ENCODE data around the gene ALG14.
A peak's percentile ranks its signal among the peaks of the same experiment; 100 is the strongest.

Gene ALG14

GRCh38 chr1:95072532-95073419, at the start of gene ALG14:
Gene ALG14, minus strand, starts transcription at chr1:95072951. Its CDS starts 53 bp downstream, at chr1:95072898.
- peaks cover 32 to 38% of the 10 kb centered on the region in 2 donors for H3K4me1 ChIP-seq (ENCODE audit: control insufficient read depth in 2 of 2, insufficient read depth in 2 of 2, low read length in 2 of 2)
- H3K36me3 ChIP-seq (ENCODE audit: control insufficient read depth in 2 of 2, insufficient read depth in 2 of 2, low read length in 2 of 2), result no peaks in the 10 kb centered on the region
- no peaks in the 10 kb centered on the region for H3K9me3 ChIP-seq (ENCODE audit: control insufficient read depth in 2 of 2, low read length in 2 of 2)
- peak within 1 kb of the TSS; percentile 96 to 98 for H3K4me3 ChIP-seq (ENCODE audit: low read length in 2 of 2)
- H3K27ac ChIP-seq (ENCODE audit: low read depth in 2 of 2, low read length in 2 of 2), result peak within 1 kb of the TSS; percentile 90 to 94
- no peaks in the 10 kb centered on the region for H3K27me3 ChIP-seq (ENCODE audit: control insufficient read depth in 2 of 2, insufficient read depth in 2 of 2, low read length in 2 of 2)
- peak within 1 kb of the TSS; percentile 78 to 97 for H3K9ac ChIP-seq (ENCODE audit: low read depth in 1 of 2, low read length in 2 of 2)

GRCh38 chr1:95122151-95122697, 49.5 kb upstream of the ALG14 start:
- Histone ChIP-seq H3K27ac (ENCODE audit: low read depth in 2 of 2, low read length in 2 of 2) (peak overlapping the region in 1 of 2 donors; percentile 32), H3K9ac (ENCODE audit: low read depth in 1 of 2, low read length in 2 of 2) (no peak overlapping the region), H3K4me1 (ENCODE audit: control insufficient read depth in 2 of 2, insufficient read depth in 2 of 2, low read length in 2 of 2) (peaks cover 5 to 10% of the 10 kb centered on the region in 2 donors), H3K36me3 (ENCODE audit: control insufficient read depth in 2 of 2, insufficient read depth in 2 of 2, low read length in 2 of 2) (no peaks in the 10 kb centered on the region), H3K9me3 (ENCODE audit: control insufficient read depth in 2 of 2, low read length in 2 of 2) (no peaks in the 10 kb centered on the region), H3K27me3 (ENCODE audit: control insufficient read depth in 2 of 2, insufficient read depth in 2 of 2, low read length in 2 of 2) (no peaks in the 10 kb centered on the region), H3K4me3 (ENCODE audit: low read length in 2 of 2) (no peak overlapping the region)

GRCh38 chr1:95119273-95119672, 46.5 kb upstream of the ALG14 start:
- H3K4me3 ChIP-seq (ENCODE audit: low read length in 2 of 2), result peak overlapping the region in 1 of 2 donors; percentile 86
- no peak overlapping the region for H3K27ac ChIP-seq (ENCODE audit: low read depth in 2 of 2, low read length in 2 of 2)
- no peak overlapping the region for H3K9ac ChIP-seq (ENCODE audit: low read depth in 1 of 2, low read length in 2 of 2)
- no peaks in the 10 kb centered on the region for H3K9me3 ChIP-seq (ENCODE audit: control insufficient read depth in 2 of 2, low read length in 2 of 2)
- peaks cover 9 to 12% of the 10 kb centered on the region in 2 donors for H3K4me1 ChIP-seq (ENCODE audit: control insufficient read depth in 2 of 2, insufficient read depth in 2 of 2, low read length in 2 of 2)
- peaks cover 0 to 2% of the 10 kb centered on the region in 2 donors for H3K27me3 ChIP-seq (ENCODE audit: control insufficient read depth in 2 of 2, insufficient read depth in 2 of 2, low read length in 2 of 2)
- H3K36me3 ChIP-seq (ENCODE audit: control insufficient read depth in 2 of 2, insufficient read depth in 2 of 2, low read length in 2 of 2), result no peaks in the 10 kb centered on the region

- H3K4me1 ChIP-seq (ENCODE audit: control insufficient read depth in 2 of 2, insufficient read depth in 2 of 2, low read length in 2 of 2), result peaks cover 9 to 12% of the 10 kb centered on the region in 2 donors
- H3K36me3 ChIP-seq (ENCODE audit: control insufficient read depth in 2 of 2, insufficient read depth in 2 of 2, low read length in 2 of 2), result no peaks in the 10 kb centered on the region
- H3K27me3 ChIP-seq (ENCODE audit: control insufficient read depth in 2 of 2, insufficient read depth in 2 of 2, low read length in 2 of 2), result peaks cover 0 to 2% of the 10 kb centered on the region in 2 donors
- H3K9ac ChIP-seq (ENCODE audit: low read depth in 1 of 2, low read length in 2 of 2), result no peak overlapping the region
- no peaks in the 10 kb centered on the region for H3K9me3 ChIP-seq (ENCODE audit: control insufficient read depth in 2 of 2, low read length in 2 of 2)
- peak overlapping the region; percentile 78 to 86 for H3K4me3 ChIP-seq (ENCODE audit: low read length in 2 of 2)
- no peak overlapping the region for H3K27ac ChIP-seq (ENCODE audit: low read depth in 2 of 2, low read length in 2 of 2)
Measured at GRCh38 chr1:95118710-95119109, 46.0 kb upstream of the ALG14 start.

- peaks cover 0 to 2% of the 10 kb centered on the region in 2 donors for H3K27me3 ChIP-seq (ENCODE audit: control insufficient read depth in 2 of 2, insufficient read depth in 2 of 2, low read length in 2 of 2)
- H3K9me3 ChIP-seq (ENCODE audit: control insufficient read depth in 2 of 2, low read length in 2 of 2), result no peaks in the 10 kb centered on the region
- H3K9ac ChIP-seq (ENCODE audit: low read depth in 1 of 2, low read length in 2 of 2), result peak overlapping the region; percentile 72 to 84
- peak overlapping the region; percentile 78 to 86 for H3K4me3 ChIP-seq (ENCODE audit: low read length in 2 of 2)
- peak overlapping the region in 1 of 2 donors; percentile 79 for H3K27ac ChIP-seq (ENCODE audit: low read depth in 2 of 2, low read length in 2 of 2)
- H3K36me3 ChIP-seq (ENCODE audit: control insufficient read depth in 2 of 2, insufficient read depth in 2 of 2, low read length in 2 of 2), result no peaks in the 10 kb centered on the region
- peaks cover 9 to 12% of the 10 kb centered on the region in 2 donors for H3K4me1 ChIP-seq (ENCODE audit: control insufficient read depth in 2 of 2, insufficient read depth in 2 of 2, low read length in 2 of 2)
Measured at GRCh38 chr1:95118067-95118499, 45.3 kb upstream of the ALG14 start.

- peaks cover 0 to 2% of the 10 kb centered on the region in 2 donors for H3K27me3 ChIP-seq (ENCODE audit: control insufficient read depth in 2 of 2, insufficient read depth in 2 of 2, low read length in 2 of 2)
- H3K9ac ChIP-seq (ENCODE audit: low read depth in 1 of 2, low read length in 2 of 2), result peak within 1 kb of the TSS; percentile 72 to 84
- no peaks in the 10 kb centered on the region for H3K9me3 ChIP-seq (ENCODE audit: control insufficient read depth in 2 of 2, low read length in 2 of 2)
- peak within 1 kb of the TSS; percentile 79 to 82 for H3K27ac ChIP-seq (ENCODE audit: low read depth in 2 of 2, low read length in 2 of 2)
- H3K4me1 ChIP-seq (ENCODE audit: control insufficient read depth in 2 of 2, insufficient read depth in 2 of 2, low read length in 2 of 2), result peaks cover 9 to 12% of the 10 kb centered on the region in 2 donors
- no peaks in the 10 kb centered on the region for H3K36me3 ChIP-seq (ENCODE audit: control insufficient read depth in 2 of 2, insufficient read depth in 2 of 2, low read length in 2 of 2)
- H3K4me3 ChIP-seq (ENCODE audit: low read length in 2 of 2), result peak within 1 kb of the TSS; percentile 78 to 86
Measured at GRCh38 chr1:95117207-95118066, 44.7 kb upstream of the ALG14 start, which contains the start of gene TLCD4. Gene TLCD4, plus strand, starts transcription at chr1:95117355. Its CDS starts 26,547 bp downstream, at chr1:95143902.

- H3K4me1 ChIP-seq (ENCODE audit: control insufficient read depth in 2 of 2, insufficient read depth in 2 of 2, low read length in 2 of 2), result peaks cover 7 to 8% of the 10 kb centered on the region in 2 donors
- H3K4me3 ChIP-seq (ENCODE audit: low read length in 2 of 2), result peak overlapping the region; percentile 78 to 86
- H3K27ac ChIP-seq (ENCODE audit: low read depth in 2 of 2, low read length in 2 of 2), result peak overlapping the region; percentile 79 to 82
- peak overlapping the region; percentile 72 to 84 for H3K9ac ChIP-seq (ENCODE audit: low read depth in 1 of 2, low read length in 2 of 2)
- no peaks in the 10 kb centered on the region for H3K9me3 ChIP-seq (ENCODE audit: control insufficient read depth in 2 of 2, low read length in 2 of 2)
- H3K36me3 ChIP-seq (ENCODE audit: control insufficient read depth in 2 of 2, insufficient read depth in 2 of 2, low read length in 2 of 2), result no peaks in the 10 kb centered on the region
- H3K27me3 ChIP-seq (ENCODE audit: control insufficient read depth in 2 of 2, insufficient read depth in 2 of 2, low read length in 2 of 2), result peaks cover 0 to 2% of the 10 kb centered on the region in 2 donors
Measured at GRCh38 chr1:95116580-95117206, 43.9 kb upstream of the ALG14 start.

- no peak overlapping the region for H3K27ac ChIP-seq (ENCODE audit: low read depth in 2 of 2, low read length in 2 of 2)
- H3K4me3 ChIP-seq (ENCODE audit: low read length in 2 of 2), result no peak overlapping the region
- no peaks in the 10 kb centered on the region for H3K36me3 ChIP-seq (ENCODE audit: control insufficient read depth in 2 of 2, insufficient read depth in 2 of 2, low read length in 2 of 2)
- no peaks in the 10 kb centered on the region for H3K9me3 ChIP-seq (ENCODE audit: control insufficient read depth in 2 of 2, low read length in 2 of 2)
- no peak overlapping the region for H3K9ac ChIP-seq (ENCODE audit: low read depth in 1 of 2, low read length in 2 of 2)
- H3K4me1 ChIP-seq (ENCODE audit: control insufficient read depth in 2 of 2, insufficient read depth in 2 of 2, low read length in 2 of 2), result peaks cover 7 to 8% of the 10 kb centered on the region in 2 donors
- H3K27me3 ChIP-seq (ENCODE audit: control insufficient read depth in 2 of 2, insufficient read depth in 2 of 2, low read length in 2 of 2), result peaks cover 0 to 2% of the 10 kb centered on the region in 2 donors
Measured at GRCh38 chr1:95115708-95116137, 43.0 kb upstream of the ALG14 start.

GRCh38 chr1:95113684-95114083, 40.9 kb upstream of the ALG14 start:
- Histone ChIP-seq H3K4me3 (ENCODE audit: low read length in 2 of 2) (no peak overlapping the region), H3K27ac (ENCODE audit: low read depth in 2 of 2, low read length in 2 of 2) (no peak overlapping the region), H3K27me3 (ENCODE audit: control insufficient read depth in 2 of 2, insufficient read depth in 2 of 2, low read length in 2 of 2) (peaks cover 0 to 2% of the 10 kb centered on the region in 2 donors), H3K4me1 (ENCODE audit: control insufficient read depth in 2 of 2, insufficient read depth in 2 of 2, low read length in 2 of 2) (peaks cover 7 to 8% of the 10 kb centered on the region in 2 donors), H3K9ac (ENCODE audit: low read depth in 1 of 2, low read length in 2 of 2) (no peak overlapping the region), H3K36me3 (ENCODE audit: control insufficient read depth in 2 of 2, insufficient read depth in 2 of 2, low read length in 2 of 2) (no peaks in the 10 kb centered on the region), H3K9me3 (ENCODE audit: control insufficient read depth in 2 of 2, low read length in 2 of 2) (no peaks in the 10 kb centered on the region)
